Stimulated activated CD4-positive, alpha-beta T cell treated with anti-CD3 and anti-CD28 coated beads, Interleukin-15, amount 100 ng/mL, for 1 hour (primary cell): ENCODE data around the gene KAT2A.
A peak's percentile ranks its signal among the peaks of the same experiment; 100 is the strongest.
"Not testable (repeated sequence)": the region's sequence is repeated elsewhere in the genome, so short reads cannot be mapped to it uniquely, and the experiment has no call there.

Experiments used
- DNase-seq, 2 donors: peaks; one replicate each; pipeline ENCODE4 v3.0.0-alpha.2; 2020; ENCODE audit warnings: low read depth in 1 of 2, low spot score in 1 of 2

KAT2A gene

DNA sequence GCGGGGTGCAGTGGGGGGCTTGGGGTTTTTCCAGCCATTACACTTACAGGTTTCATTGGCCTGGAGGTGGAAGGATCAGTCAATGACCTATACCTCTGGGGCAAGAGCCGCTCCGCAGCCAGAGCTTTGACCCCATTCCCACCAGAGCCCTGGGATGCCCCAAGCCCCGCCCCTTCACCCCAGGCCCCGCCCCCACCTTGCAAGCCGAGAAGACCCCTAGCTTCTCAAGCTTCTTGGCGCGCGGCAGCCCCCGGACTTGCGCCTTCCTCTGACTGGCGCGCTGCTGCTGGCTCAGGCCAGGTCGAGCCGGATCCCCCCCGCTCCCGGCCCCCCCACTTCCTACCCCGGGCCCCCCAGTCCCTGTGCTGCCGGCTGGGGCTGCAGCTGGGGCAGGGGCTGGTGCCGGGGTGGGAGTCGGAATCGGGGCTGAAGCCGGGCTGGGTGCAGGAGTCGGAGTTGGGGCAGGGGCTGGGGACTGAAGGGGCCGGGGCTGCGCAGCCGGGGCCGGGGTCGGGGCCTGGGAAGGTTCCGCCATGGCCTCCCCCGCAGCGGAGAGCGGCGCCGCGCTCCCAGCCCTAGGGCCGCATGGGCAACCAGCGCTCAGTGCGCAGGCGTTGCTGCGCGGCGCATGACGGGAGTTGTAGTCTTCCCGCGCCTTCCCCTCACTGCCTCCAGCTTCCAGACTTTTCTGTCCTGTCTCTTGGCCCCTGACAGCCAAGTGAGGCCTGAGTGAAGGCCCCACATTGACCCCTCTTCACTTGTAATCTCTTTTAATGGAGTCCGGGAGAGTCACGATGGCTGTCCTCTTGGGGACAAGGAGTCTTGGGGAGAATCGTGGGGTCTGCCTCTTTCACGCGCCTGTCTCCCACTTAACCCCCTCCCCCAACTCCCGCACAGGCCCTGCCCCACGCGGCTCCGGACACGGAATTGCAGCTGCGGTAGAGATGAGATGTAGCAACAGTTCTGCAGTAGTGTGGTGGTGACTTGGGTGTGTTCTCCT lies at the start of gene KAT2A:
TSS of gene KAT2A (minus strand) at position 598 of the 1,000 bp plus-strand sequence. CDS start at position 535, 63 bp downstream.
- peak; percentile 57 to 71 for DNase-seq

DNA sequence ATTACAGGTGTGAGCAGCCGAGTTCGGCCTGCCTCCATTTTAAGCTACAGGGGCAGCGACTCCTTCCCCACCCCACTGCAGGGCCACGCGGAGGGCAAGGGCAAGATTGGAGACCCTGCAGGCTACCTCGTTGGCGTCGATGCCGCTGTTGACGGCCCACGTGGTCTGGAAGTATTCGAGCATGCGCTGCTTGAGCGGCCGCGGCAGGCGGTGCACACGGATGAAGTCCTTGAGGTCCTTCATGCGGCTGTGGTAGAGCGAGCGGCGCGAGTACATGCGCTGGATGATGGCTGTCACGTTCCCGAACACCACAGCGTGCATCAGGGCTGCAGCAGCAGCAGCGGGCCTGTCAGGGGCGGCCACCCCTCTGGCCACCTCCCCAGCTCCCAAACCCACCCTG lies 48.2 kb upstream of the KAT2A start:
- no peak for DNase-seq

DNA sequence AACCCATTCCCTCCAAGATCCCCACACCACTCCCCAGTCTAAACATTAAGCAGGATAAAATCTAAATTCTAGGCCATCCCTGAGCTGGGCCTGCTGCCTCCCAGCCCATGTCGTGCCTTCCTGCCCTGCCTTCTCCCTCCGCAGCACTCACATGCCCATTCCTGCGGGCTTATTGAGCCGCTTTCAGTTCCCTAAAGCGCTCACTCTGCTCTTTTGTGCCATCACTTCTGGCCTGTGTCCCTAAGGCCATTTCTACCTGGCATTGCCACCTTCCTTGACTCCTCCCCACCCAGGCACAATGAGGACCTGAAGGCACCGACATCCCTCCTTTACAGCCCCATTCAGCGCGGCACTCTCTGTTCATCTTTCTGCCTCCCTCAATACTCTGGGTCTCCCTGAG lies 46.6 kb upstream of the KAT2A start:
- no peak for DNase-seq

DNA sequence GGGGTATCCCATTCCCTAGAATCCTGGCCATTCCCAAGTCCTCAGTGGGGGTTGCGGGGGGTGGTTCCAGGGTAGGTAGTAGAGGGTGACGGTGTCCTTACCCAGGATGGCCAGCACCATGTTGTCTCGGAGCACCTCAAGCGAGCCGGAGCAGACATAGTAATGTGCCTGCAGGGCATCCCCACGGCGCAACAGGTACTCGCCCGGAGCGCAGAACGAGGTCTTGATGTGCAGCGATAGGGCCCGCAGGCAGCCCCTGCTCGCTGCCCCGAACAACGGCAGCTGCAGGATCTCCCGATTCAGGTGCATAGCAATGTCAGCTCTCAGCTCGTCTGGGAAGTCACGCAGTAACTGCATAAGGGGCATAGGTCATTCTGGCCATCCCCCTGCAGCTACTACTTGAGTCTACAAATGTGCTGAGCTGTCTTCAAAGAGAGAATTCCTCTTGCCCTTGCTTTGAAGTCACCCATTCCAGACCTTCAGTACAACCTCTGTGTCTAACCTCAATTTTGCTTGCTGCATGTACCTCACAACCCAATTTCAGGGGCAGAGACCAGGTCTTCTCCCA lies 45.1 kb upstream of the KAT2A start:
- DNase-seq, result no peak

DNA sequence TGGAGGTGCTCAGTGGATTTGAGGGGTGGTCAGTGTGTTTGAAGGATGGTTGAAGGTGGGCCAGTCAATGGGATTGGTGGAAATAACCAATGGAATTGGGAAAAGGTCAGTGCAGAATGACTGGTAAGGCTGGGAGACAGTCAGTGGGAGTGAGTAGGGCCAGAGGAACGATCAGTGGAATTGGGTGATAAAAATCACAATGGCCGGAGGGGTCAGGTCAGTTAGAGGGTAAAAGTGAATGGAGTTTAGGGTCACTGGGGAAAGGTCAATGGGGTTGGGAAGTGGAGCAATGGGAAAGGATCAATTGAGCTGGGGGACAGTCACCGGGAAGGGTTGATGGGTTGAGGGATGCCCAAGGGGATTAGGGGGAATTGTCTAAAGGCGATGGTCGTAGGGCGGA lies 44.6 kb upstream of the KAT2A start:
- no peak for DNase-seq

DNA sequence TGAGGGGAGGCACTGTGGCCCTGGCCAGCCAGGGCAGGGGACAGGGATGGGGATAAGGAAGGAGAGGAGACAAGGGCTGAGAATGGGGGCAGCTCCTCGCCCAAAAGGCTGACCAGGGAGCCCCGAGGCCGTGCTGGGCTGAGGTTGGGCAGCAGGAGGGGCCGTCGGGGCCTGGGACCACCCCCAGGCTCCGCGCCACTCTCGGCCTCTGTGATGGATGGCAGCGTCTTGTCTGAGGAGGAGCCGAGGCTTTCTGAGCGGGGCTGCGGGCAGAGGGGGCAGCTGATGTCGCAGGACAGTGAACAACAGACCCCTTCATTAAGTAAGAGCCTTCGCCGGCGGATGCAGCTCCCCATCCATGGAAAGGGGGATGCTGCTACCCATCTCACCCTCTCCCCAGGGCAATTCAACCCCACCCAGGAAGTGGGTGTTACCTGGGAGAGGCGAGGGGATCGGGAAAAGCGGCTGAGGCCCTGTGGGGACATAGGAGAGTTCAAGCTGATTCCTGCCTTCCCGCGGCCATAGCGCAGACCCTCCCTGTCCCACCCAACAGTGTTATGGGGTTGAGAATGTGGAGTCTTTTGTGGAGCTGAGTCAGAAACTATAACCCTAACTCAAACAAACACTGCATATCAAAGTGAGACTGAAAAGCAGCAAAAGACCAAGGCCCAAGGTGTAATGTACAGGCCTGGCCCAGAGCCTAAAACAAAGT lies 42.7 kb upstream of the KAT2A start:
- no peak for DNase-seq

DNA sequence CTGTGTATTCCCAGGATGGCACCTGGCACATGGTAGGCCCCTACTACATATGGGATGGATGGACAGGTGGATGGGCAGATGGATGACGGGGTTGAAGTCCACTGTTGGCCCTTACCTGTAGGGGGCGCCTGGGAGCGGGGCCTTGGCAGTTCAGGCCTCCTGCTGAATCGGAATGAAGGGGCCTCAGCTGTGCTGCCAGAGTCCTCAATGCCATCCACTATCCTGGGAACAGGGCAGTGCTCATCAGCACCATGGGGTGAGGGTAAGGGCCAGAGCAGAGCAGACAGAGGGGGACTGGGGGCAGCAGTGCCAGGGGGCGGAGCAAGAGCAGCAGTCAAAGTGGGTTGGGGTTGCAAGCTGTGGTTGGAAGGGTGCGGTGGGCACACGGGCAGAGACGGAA lies 41.9 kb upstream of the KAT2A start:
- DNase-seq, result peak in 1 of 2 donors; percentile 25

DNA sequence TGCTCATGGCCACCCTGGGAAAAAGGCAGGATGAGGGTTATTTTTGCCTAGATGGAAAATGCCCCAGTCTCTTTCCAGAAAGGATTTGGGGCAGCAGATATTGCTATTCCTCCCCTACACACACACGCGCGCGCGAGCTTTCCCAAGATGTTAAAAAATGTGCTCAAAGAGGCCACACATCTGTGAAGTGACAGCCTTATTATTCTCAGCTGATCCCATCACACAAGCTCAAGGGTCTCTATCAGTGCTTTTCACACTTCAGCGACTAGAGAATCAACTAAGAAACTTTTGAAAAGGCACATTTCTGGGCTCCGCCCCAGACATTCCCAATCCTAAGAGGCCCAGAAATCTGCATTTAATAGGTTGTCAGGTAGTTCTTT lies 39.4 kb upstream of the KAT2A start:
- DNase-seq, result no peak

DNA sequence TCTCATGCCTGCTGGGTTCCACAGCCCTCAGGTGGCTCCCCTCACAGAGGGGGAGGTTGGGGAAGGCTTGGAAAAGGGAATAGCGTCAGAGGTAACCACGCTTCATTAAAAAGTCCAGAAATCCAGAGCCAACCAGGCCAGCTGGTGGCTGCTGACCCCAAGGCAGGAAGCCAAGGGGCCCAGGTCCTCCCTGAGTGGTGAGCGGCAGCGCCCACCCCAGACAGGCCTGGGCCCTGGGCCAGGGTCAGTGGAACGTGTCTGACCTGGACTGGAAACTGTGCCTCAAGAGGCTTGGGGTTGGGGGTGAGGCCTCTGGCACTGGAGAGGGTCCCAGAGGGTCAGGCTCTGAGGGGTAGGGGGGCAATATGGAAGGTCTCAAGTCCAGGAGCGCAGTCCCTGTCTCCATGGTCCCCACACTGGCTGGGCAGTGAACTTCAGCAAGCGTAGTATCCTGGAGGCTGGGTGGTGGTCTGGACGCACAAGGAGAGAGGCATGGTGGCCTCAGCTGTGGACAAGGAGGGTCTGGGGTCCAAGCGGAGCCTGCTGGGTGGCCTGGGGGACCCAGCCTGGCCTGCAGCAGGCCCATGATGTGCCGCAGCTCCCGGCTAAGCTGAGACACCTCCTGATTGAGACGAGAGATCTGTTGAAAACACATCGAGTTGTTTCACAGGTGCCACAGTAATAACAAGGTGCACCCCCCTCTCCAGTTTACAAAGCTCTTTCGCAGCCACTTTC lies 38.8 kb upstream of the KAT2A start:
- no peak for DNase-seq

DNA sequence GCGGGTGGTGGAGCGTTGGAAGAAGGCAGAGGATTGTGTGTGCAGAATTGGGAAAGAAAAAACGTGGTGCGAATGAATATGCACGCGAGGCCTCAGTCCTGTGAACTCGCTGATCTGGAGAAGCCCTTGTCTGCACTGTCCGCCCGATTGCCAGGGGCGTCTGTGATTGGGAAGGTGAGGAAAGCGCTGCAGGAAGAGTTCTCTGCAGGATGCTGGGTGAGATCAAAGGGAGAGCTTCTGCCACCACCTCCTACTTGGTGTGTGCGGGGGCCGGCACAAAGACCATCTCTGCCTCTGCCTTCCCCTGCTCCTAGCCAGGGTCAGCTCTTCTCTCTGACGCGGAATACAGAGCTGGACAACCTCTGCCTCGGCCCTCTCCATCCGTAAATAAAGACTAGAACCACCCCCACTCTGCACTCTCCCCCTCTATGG lies 34.5 kb upstream of the KAT2A start:
- no peak for DNase-seq

DNA sequence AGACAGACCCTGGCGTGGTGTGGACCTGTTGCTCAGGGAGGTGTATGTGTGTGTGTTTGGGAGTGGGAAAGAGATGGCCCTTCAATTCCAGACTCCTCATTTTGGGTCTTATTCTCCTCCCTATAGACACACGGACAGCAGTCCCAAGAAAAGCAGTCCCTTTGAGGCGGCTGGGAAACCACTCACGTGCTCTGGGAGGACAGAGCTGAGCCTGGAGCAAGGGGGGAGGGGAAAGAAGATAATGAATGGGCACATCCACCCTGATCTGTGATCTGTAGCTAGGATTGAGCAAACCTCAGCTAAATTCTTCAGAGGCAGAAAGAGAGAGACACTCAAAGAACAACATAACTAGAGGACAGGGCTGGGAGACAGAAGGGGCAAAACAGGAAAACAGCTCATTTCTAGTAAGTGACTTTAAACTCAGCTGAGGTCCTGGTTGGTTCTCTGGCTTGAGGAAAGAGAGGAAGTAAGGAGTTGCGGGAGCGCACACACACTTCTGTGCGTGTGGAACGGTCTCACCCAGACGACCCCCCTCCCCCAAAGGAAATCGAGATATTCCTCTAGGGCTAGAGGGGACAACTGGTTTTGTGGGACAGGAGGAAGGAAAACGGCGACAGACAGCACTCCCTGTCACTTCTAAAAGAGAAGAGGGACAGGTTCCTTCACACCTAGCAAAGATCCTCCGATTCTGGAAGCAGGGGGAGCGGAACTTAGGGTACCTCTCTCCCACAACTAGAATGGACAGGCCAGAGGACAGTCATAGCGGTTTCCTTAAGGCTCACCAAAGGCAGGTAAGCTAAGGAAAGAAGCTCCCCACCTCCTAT lies 33.0 kb upstream of the KAT2A start:
- no peak for DNase-seq

DNA sequence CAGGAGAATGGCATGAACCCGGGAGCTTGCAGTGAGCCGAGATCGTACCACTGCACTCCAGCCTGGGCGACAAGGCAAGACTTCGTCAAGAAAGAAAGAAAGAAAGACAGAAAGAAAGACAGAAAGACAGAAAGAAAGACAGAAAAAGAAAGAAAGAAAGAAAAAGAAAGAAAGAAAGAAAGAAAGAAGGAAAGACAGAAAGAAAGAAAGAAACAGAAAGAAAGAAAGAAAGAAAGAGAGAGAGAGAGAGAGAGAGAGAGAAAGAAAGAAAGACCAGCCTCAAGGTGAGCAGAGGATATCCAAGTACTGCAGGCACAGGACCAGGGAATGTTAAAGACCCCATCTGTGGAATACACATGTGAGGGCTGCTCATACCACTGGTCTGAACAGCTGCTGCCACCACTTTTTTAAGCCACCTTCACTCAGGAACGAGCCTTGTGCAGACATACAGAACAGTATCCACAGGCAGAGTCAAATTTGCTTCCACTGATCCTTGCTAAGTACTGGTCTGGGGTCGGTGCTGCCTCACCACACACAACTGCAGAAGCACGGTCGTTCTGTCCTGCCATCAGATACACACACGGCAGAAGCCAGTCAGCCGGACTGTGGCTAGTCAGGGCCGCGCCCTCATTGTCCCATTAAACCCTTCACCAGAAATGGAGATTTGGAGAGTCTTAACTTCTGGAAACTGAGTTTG lies 25.9 kb upstream of the KAT2A start:
- no peak for DNase-seq

DNA sequence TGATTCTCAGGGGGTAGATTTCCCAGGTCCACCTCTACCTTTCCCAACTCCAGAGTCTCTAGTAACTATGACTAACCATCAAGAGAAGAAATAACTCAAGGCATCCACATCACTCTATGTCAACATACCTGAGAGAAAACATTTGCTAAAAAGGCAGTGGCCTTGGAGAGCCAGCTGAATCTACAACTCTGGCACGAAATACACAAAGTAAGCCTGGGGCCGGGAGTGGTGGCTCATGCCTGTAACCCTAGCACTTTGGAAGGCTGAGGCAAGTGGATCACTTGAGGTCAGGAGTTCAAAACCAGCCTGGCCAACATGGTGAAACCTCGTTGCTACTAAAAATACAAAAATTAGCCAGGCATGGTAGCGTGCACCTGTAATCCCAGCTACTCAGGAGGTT lies 22.0 kb upstream of the KAT2A start:
- DNase-seq, result not testable (repeated sequence)

DNA sequence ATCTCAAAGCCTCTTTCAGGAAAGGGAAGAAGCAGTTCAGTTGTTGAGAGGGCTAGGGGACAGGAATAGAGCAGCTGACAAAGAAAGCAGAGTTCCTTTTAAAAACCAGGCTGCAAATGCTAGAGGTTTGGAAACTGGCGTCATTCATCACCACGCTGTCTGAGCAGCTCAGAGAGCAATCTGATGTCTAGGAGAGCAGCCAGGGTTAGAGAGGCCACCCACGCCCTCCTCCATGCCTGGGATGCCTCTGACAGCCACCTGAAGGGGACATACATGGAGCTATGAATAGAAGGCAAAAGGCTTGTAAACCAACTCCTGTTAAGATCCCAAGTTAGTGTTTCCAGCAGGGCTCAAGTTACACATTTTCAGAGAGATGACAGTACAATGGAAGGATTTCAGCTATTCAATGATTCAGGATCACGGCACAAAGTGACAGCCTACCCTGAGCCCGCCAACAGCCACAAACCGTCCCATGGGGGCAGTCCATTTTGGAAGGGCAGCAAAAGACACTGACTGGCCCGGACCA lies 21.3 kb upstream of the KAT2A start:
- DNase-seq, result no peak

DNA sequence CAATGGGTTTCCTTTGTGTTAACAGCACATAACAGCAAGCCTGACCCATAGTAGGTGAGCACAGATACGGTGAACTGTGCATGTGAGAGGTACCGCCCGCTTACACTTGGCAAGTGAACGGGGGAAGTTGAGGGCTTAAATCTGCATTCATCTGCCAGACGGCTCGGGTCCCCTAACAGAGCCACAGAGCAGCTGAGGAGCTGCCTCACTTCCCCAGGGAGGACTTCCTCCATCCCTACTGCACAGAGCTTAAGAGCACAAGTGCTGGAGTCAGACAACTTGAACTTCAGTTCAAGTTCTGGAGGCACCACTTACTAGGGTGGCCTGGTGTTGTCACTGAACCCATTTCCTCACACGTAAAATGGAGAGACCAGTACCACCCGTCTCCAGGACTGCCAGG lies 20.2 kb upstream of the KAT2A start:
- no peak for DNase-seq

DNA sequence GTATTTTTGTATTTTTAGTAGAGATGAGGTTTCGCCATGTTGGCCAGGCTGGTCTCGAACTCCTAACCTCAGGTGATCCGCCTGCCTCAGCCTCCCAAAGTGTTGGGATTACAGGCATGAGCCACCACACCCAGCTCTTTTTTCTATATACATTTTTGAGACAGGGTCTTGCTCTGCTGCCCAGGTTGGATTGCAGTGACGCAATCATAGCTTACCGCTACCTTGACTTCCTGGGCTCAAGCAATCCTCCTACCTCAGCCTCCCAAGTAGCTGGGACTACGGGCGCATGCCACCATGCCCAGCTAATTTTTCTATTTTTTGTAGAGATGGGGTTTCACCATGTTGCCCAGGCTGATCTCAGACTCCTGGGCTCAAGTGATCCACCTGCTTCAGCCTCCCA lies 19.5 kb upstream of the KAT2A start:
- not testable (repeated sequence) for DNase-seq

DNA sequence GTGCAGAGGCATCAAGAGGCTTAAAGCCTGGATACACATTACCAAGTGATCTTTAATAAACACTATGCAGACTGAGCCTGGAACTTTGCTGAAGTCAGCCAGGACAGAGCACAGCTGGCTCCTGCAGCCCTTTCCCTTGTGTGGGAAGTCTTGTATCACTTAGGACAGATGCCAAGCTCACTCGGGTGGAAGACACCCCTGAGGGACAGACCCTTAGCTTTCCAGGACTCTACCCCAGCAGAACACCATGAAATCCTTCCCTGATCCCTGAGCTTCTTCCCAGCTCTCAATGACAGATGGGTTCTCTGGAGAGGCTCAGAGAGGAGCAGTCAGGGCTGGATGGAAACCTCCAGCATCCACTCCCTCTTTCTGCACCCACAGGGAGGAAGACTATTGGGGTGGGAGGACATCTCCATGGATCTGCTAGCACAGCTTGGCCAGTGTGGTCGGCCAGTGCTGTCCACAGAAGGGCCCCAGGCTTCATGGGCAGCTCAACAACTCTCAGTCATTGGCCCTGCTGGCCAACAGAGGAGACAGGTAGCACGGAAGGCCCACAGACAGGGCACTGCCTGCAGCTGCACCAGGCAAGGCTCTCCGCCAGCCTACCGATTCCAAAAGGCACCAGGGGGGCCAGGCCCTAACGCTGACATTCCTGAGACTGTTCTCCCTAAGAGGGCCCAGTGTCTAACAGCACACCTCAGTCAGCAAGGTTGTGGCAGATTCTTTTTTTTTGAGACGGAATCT lies 17.8 kb upstream of the KAT2A start:
- no peak for DNase-seq

DNA sequence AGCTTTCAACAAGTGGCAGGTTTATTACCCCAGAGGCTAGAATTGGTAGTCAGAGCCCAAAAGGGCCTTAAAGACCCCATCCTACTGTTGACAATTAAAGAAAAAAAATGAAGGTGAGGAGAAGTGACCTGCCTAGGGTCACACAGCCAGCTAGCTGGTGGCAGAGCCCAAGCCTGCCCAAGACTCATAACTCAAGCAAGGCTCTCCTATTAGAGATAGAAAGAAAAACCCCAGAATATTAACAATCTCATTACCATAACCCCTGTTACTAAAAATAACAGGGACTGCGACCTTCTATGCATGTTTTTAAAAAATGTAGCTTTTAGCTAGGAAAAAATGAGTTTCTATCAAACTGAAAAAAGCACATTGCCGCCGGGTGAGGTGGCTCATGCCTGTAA lies 15.5 kb upstream of the KAT2A start:
- DNase-seq, result no peak
